Activated T-helper 17 cell treated with anti-CD3 and anti-CD28 coated beads, Interleukin-2, amount 50 U/mL, for 72 hours (primary cell): ENCODE measurements around the gene CETP. TPM values are rescaled to one million over a fixed set of nuclear protein-coding genes. Genes with fewer than 3 reads are reported as not detected.
A peak's percentile ranks its signal among the peaks of the same experiment; 100 is the strongest.

ENCODE experiments used
- ATAC-seq: fragments of 150-1000 bp; cut with Tn5 transposase; replicated peaks from 2 replicates; pipeline ENCODE4 v1.10.0; 2021; ENCODE audit warnings: mild to moderate bottlenecking, moderate library complexity
- H3K27ac Mint-ChIP-seq: one replicate; pipeline ENCODE4 v1.8.0; 2022; ENCODE audit warnings: mixed read lengths
- H3K27me3 Mint-ChIP-seq: one replicate; pipeline ENCODE4 v1.8.0; 2022; ENCODE audit warnings: mixed read lengths
- H3K36me3 Mint-ChIP-seq: one replicate; pipeline ENCODE4 v1.8.0; 2022; ENCODE audit warnings: low read depth, mild to moderate bottlenecking, mixed read lengths
- H3K4me1 Mint-ChIP-seq: one replicate; pipeline ENCODE4 v1.8.0; 2022; ENCODE audit warnings: mixed read lengths
- H3K4me3 Mint-ChIP-seq: one replicate; pipeline ENCODE4 v1.8.0; 2022; ENCODE audit warnings: mild to moderate bottlenecking, mixed read lengths
- H3K9me3 Mint-ChIP-seq: one replicate; pipeline ENCODE4 v1.8.0; 2022; ENCODE audit warnings: mixed read lengths
- total RNA-seq, 2 donors: library from RNA; stranded (reverse); gene quantifications; one replicate each; pipeline ENCODE4 v1.2.3, GENCODE V29; 2022

Gene CETP
- total RNA-seq, 2 donors from 2014 or later: not detected

DNA sequence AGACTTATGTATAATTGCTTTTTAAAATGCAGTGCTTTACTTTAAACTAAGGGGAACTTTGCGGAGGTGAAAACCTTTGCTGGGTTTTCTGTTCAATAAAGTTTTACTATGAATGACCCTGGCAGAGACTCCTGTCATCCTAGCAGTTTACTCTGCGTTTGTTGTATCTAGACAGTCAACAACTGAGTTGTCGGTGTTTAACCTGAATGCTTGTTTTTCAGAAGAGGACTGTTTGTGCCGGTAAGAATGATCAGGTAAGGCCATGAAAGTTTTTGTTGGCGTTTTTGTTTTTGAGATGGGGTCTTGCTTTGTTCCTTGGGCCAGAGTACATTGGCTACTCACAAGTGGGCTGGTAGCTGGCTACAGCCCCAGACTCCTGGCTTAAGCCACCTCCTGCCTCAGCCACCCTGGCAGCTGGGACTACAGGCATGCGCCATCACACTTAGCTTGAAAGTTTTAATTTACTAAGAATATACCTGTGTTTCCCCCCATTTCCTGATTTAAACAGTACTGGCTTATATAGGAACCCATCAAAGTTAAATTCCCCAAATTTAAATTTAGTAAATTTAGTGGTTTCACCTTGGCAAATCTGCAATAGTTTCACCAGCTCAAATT lies 17.9 kb upstream of the CETP start:
- Mint-ChIP-seq H3K27me3 (no peaks in the 10 kb centered on the region), H3K4me1 (peaks cover 42% of the 10 kb centered on the region), H3K27ac (peak overlapping the region; percentile 97), H3K9me3 (no peaks in the 10 kb centered on the region), H3K4me3 (peak overlapping the region; percentile 72), H3K36me3 (peaks cover 87% of the 10 kb centered on the region)
- ATAC-seq: peak; percentile 12

DNA sequence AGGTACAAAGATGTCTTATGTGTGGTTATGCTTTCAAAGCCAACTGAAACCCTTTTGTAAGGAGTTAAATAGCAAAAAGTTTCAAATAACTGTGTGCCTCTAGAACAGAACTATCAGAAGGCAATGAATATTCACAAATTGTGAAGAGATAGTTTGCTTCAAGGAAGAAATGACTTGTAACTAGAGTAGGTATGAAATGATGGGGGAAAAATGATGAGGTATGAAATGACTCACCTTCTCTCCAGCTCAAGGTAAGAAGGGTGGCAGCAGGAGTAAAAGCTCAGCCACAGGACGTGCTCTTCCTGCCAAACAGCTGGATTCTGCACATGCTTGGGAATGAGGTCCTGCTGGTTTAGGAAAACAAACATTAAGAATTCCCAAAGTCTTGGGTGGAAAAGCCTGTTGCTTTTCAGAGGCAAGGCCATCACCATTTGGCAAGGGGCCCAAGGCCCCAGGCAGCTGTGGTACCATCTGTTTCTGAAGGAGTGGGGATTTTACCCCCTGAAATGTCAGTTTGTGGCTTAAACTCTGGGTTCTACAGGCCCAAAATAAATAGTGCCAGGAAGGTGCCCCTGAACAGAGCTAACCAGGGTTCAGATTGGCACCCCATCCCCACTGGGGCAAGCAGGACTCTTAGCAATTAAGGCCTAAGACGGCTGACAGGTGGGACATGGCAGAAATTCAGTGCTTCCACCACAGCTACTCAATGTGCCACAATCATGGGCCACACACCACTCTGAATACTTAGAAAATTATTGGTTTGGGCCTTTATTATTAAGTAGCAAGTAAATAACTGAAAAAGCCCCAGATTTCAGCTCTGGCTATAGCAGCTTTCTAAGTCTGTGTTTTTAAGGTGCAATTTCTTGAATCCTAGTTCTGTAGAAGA lies 16.6 kb upstream of the CETP start:
- no peaks in the 10 kb centered on the region for H3K9me3 Mint-ChIP-seq
- no peaks in the 10 kb centered on the region for H3K27me3 Mint-ChIP-seq
- ATAC-seq: peak; percentile 88
- H3K27ac Mint-ChIP-seq: peak overlapping the region; percentile 97
- peaks cover 74% of the 10 kb centered on the region for H3K36me3 Mint-ChIP-seq
- H3K4me3 Mint-ChIP-seq: peak overlapping the region; percentile 72
- H3K4me1 Mint-ChIP-seq: peaks cover 32% of the 10 kb centered on the region

DNA sequence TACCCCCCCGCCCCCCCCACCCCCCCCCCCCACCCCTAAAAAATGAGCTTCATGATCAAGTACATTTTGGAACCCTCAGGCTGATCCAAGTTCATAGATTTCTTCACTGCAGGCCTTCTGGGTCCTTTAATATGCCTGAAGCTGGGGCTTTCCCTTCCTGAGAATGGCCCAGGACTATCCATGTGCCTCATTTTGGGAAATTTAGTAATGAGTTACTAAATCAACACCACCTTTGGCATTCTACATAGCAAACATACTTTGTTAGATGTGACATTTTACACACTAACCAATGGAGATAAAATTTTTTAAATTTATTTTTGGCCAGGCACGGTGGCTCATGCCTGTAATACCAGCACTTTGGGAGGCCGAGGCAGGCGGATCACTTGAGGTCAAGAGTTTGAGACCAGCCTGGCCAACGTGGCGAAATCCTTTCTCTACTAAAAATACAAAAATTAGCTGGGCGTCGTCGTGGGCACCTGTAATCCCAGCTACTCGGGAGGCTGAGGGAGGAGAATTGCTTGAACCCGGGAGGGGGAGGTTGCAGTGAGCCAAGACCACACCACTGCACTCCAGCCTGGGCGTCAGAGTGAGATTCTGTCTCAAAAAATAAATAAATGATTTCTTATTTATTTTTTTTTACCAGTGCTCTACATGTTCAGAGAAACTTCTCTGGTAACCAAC lies 15.8 kb upstream of the CETP start:
- peaks cover 36% of the 10 kb centered on the region for H3K4me1 Mint-ChIP-seq
- peaks cover 66% of the 10 kb centered on the region for H3K36me3 Mint-ChIP-seq
- H3K4me3 Mint-ChIP-seq: no peak overlapping the region
- H3K27ac Mint-ChIP-seq: no peak overlapping the region
- ATAC-seq: no peak
- H3K27me3 Mint-ChIP-seq: no peaks in the 10 kb centered on the region
- no peaks in the 10 kb centered on the region for H3K9me3 Mint-ChIP-seq

DNA sequence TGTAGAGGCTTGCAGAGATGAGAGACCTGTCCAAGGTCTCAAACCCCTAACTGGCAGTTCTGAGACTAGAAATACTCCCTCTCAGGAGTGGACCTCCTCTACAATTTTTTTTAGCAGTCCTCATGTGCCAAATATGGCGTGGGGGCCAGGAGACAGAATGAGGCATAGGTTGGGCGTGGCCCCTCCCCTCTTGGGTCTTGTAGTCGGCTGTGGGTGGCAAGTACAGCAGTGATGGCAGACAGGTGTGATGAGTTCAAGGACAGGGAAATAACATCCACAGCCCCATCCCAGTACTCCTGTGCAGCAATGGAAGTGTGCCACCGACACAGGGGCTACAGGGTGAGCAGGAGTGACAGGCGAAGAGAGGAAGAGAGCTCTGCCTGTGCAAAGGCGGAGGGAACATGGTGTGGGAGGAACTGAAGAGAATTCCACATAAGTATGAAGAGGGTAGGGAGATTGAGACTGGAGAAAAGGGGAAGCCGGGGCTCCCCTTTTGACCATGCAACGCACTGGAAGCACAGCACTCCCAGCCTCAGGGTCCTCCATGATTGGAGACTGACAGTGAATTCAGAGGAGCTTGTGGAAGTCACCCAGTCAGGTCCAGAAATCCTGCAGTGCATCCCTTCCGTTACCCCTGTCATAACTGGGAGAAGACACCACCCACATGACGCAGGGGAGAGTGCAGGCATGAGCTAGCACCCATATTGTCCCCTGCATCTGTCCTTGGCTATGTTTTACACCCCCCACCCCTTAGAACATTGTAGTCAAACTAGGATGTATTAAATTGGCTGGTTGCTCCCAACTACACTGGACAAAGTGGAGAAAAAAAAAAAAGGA lies 14.8 kb upstream of the CETP start:
- Mint-ChIP-seq H3K4me3 (no peak overlapping the region), H3K27ac (peak overlapping the region; percentile 57)

DNA sequence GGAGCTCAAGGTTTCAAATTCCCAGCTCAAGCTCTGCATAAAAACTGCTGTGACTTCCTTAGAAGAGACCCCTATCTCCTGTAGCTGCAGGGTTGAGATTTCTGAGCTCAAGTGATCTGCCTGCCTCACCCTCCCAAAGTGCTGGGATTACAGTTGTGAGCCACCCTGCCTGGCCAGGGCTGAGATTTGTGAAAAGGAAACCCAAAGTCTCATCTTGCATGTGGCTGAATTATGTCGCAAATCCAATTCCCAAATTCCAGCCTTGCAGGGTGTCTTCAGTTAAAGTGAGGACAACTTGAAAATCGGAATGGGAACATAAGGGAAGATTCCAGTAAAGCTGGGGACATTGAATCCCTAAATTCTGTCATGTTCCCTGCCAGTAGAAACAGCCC lies 14.2 kb upstream of the CETP start:
- Mint-ChIP-seq H3K27me3 (no peaks in the 10 kb centered on the region), H3K27ac (no peak overlapping the region), H3K9me3 (no peaks in the 10 kb centered on the region), H3K4me1 (peaks cover 39% of the 10 kb centered on the region), H3K4me3 (no peak overlapping the region), H3K36me3 (peaks cover 49% of the 10 kb centered on the region)
- ATAC-seq: no peak

More for the DNA sequence above, 14.8 kb upstream of the CETP start:
- Mint-ChIP-seq H3K4me1 (peaks cover 39% of the 10 kb centered on the region), H3K9me3 (no peaks in the 10 kb centered on the region), H3K36me3 (peaks cover 56% of the 10 kb centered on the region), H3K27me3 (no peaks in the 10 kb centered on the region)
- no peak for ATAC-seq

DNA sequence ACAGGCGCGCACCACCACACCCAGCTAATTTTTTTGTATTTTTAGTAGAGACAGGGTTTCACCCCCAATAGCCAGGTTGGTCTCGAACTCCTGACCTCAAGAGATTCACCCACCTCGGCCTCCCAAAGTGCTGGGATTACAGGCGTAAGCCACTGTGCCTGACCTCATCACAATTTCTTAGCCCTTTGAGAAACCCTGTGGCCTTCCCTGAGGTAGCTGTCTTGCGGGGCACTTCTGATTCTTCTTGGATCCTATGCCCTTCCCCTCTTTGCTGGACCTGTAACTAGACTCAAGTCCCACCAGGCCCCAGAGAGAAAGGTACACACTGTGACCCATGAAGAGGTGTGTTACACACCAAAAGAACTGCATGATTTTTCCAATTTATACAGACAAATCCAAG lies 13.5 kb upstream of the CETP start:
- H3K9me3 Mint-ChIP-seq: no peaks in the 10 kb centered on the region
- H3K4me3 Mint-ChIP-seq: no peak overlapping the region
- ATAC-seq: no peak
- H3K27ac Mint-ChIP-seq: no peak overlapping the region
- peaks cover 33% of the 10 kb centered on the region for H3K4me1 Mint-ChIP-seq
- H3K36me3 Mint-ChIP-seq: peaks cover 43% of the 10 kb centered on the region
- no peaks in the 10 kb centered on the region for H3K27me3 Mint-ChIP-seq

DNA sequence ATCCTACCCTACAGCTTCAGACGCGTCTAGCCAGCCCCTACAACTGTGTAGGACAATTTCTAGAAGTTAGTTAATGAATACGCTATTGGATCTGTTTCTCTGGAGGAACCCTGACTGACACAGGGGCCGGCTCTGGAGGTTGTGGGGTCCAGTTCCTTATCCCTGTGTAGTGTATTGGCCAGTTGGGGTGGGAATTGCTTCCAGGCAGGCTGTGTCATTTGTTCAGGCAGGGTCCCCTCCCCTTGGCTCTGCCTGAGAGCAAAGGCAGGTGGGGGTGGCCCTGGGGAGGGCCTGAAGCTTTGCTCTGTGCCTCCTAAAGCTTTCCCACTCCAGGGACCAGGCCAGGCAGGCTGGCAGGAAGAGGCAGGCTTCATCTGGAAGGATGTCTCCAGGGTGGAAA lies 11.7 kb upstream of the CETP start:
- peaks cover 21% of the 10 kb centered on the region for H3K4me1 Mint-ChIP-seq
- H3K9me3 Mint-ChIP-seq: no peaks in the 10 kb centered on the region
- peaks cover 25% of the 10 kb centered on the region for H3K36me3 Mint-ChIP-seq
- no peak for ATAC-seq
- H3K27me3 Mint-ChIP-seq: no peaks in the 10 kb centered on the region
- no peak overlapping the region for H3K4me3 Mint-ChIP-seq
- H3K27ac Mint-ChIP-seq: peak overlapping the region; percentile 23

DNA sequence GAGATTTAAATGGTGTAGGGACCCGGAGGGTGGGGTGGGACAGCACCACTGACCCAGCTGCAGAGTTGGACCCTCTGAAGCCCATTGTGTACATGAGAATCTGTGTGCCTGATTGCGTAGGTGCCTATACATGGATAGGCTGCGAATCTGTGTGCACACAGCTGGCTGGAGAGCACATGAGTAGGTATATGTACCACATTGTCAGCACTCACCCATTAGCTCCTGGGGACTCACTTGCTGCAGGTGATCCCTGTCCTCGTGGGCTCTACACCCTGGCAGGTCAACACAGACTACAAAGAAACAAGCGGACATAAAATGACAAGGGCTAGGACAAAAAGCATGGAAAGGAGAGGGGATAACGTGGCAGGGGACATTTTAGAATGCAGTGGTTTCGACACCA lies 11.3 kb upstream of the CETP start:
- no peaks in the 10 kb centered on the region for H3K9me3 Mint-ChIP-seq
- no peak for ATAC-seq
- peaks cover 21% of the 10 kb centered on the region for H3K36me3 Mint-ChIP-seq
- peak overlapping the region; percentile 23 for H3K27ac Mint-ChIP-seq
- H3K4me1 Mint-ChIP-seq: peaks cover 19% of the 10 kb centered on the region
- H3K4me3 Mint-ChIP-seq: no peak overlapping the region
- H3K27me3 Mint-ChIP-seq: no peaks in the 10 kb centered on the region

DNA sequence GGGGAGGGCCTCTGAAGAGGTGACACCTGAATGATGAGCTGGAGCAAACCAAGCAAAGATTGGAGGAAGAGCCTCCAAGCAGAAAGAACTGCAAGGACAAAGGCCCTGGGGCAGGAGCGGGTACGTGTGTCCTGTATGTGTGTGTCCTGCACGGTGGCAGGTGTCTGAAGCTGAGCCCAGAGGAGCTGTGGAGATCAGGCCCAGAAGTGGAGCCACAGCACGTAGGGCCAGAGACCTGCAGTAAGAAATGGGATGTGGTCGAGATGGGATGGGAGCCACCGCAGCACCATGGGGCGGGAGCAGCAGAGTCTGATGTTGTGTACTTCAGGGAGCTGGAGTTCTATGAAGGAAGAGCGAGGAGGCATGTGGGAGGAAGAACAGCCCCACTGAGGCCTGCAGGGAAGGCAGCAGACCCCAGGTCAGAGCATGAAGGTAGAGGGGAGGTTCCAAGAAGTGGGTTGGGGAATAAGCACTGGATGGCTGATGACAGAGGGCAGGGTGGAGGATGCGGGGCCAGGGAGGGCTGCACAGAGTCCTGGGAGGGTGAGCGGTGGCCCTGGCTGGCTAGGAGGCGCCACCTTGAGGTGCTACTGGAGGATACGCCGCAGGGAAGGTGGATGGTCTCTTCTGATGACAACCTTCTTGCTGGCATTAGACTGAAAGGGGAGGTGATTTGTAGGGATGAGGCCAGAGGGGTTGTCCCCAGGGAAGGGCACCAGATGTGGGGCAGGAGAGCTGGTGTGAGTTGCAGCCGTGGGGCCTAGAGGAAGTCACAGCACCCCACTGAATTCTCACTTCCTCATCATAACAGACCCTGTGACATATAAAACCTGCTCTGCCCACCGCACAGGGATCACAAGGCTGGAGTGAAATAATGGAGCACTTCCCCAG lies 10.6 kb upstream of the CETP start:
- H3K4me3 Mint-ChIP-seq: no peak overlapping the region

DNA sequence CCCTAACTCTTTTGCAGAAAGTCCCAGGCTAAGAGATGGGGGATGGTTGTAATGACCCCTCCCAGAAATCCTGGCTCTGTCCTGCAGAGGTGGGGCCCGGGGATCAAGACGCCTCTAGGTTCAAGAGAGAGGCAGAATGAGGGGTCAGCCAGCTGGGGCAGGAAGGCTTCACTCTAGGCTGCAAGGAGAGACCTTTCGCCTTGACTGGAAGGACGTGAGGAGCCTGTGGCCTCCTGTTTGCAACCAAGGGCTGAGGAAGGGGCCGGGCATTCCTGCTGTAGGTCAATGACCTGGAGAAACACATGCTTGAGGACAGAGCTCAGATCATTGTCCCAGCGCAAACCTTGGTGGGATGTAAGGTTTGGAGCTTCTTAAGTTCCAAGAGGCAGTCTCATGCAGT lies 8.7 kb upstream of the CETP start:
- H3K27me3 Mint-ChIP-seq: no peaks in the 10 kb centered on the region
- H3K36me3 Mint-ChIP-seq: no peaks in the 10 kb centered on the region
- H3K27ac Mint-ChIP-seq: peak overlapping the region; percentile 32
- H3K9me3 Mint-ChIP-seq: no peaks in the 10 kb centered on the region
- no peak overlapping the region for H3K4me3 Mint-ChIP-seq
- no peak for ATAC-seq
- H3K4me1 Mint-ChIP-seq: peaks cover 13% of the 10 kb centered on the region

More for the DNA sequence above, 10.6 kb upstream of the CETP start:
- Mint-ChIP-seq H3K27ac (peak overlapping the region; percentile 23), H3K27me3 (no peaks in the 10 kb centered on the region), H3K4me1 (peaks cover 19% of the 10 kb centered on the region), H3K36me3 (peaks cover 14% of the 10 kb centered on the region), H3K9me3 (no peaks in the 10 kb centered on the region)
- ATAC-seq: peak; percentile 87

DNA sequence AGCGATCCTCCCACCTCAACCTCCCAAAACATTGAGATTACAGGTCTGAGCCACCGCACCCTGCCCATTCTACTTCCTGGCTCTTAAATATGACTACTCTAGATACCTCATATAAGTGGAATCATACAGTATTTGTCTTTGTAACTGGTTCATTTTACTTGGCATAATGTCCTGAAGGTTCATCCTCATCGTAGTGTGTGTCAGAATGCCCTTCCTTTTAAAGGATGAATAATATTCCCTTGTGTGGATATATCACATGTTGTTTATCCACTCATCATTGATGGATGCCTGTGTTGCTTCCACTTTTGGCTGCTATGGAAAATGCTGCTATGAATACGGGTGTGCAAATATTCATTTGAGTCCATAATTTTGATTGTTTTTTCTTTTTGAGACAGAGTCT lies 5.7 kb upstream of the CETP start:
- Mint-ChIP-seq H3K9me3 (no peaks in the 10 kb centered on the region), H3K4me3 (no peak overlapping the region), H3K4me1 (peaks cover 5% of the 10 kb centered on the region), H3K36me3 (no peaks in the 10 kb centered on the region), H3K27me3 (no peaks in the 10 kb centered on the region), H3K27ac (no peak overlapping the region)
- ATAC-seq: no peak

DNA sequence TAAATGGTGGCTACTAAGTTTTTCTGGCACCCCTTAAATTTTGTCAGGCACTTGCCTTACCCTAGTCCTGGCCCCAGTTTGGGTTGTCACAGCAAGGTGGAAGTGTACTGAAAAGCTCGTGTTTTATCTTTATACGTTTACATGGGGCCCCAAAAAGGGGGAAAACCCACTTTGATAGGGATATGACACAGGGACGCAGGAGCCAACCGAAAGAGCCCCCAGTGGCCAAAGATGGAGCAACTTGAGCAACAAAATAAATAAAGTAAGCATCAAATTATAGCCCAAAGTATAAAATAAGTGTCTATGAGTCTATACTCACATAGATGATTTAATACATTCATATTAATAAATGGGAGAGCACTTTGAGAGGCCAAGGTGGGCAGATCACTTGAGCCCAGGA lies 5.0 kb upstream of the CETP start:
- no peak overlapping the region for H3K4me3 Mint-ChIP-seq
- H3K27ac Mint-ChIP-seq: no peak overlapping the region
- no peak for ATAC-seq
- no peaks in the 10 kb centered on the region for H3K27me3 Mint-ChIP-seq
- no peaks in the 10 kb centered on the region for H3K36me3 Mint-ChIP-seq
- no peaks in the 10 kb centered on the region for H3K9me3 Mint-ChIP-seq
- no peaks in the 10 kb centered on the region for H3K4me1 Mint-ChIP-seq

DNA sequence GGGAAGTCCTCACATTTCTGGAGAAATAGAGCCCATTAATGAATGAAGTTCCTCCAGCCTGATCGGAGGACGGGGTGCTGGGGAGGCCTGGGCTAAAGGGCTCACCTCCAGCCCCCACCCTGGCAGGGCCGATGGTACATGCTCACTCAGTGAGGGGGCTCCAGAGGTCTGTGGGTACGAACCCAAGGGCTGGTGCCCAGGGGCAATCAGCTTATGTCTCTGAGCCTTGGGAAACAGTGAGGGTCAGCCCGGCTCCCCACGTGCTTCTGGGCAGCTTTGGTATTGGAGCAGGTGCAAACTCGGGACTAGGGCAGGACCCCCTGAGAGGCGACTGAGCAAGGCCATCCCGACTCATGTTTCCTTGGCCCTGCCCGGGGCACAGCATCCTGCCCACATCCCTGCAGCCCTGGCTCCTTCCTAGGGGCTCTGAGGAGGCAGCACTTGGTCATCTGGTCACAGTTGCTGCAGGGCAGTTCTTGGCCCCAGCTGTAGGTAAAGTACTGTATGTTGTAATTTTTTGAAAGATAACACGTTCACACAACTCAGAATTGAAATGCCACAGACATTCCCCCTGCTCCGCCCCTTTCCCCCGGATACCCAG lies 969 bp upstream of the CETP start:
- Mint-ChIP-seq H3K4me3 (no peak overlapping the region), H3K27me3 (no peaks in the 10 kb centered on the region), H3K4me1 (peaks cover 15% of the 10 kb centered on the region), H3K36me3 (no peaks in the 10 kb centered on the region), H3K9me3 (no peaks in the 10 kb centered on the region), H3K27ac (no peak overlapping the region)
- no peak for ATAC-seq
